Endodermal cell (in vitro differentiated cells): Measurements from ENCODE around the gene TCP11. TPM values are rescaled to one million over a fixed set of nuclear protein-coding genes. Genes with fewer than 3 reads are reported as not detected.

Source experiments
- DNase-seq: peaks from one replicate; pipeline ENCODE4 v3.0.0-alpha.2; 2017
- H3K27ac ChIP-seq: 2 replicates; pipeline ENCODE4 v1.5.1; 2013; ENCODE audit warnings: mild to moderate bottlenecking, low read depth, low read length, moderate library complexity
- H3K27me3 ChIP-seq: 2 replicates; pipeline ENCODE4 v1.6.1; 2013; ENCODE audit warnings: mild to moderate bottlenecking, low read length, moderate library complexity; ENCODE audit not compliant: insufficient read depth, control insufficient read depth, poor library complexity, severe bottlenecking
- H3K36me3 ChIP-seq: 2 replicates; pipeline ENCODE4 v1.7.0; 2013; ENCODE audit warnings: mild to moderate bottlenecking, low read length, moderate library complexity; ENCODE audit not compliant: control insufficient read depth, insufficient read depth
- H3K4me1 ChIP-seq: one replicate; pipeline ENCODE4 v1.7.0; 2013; ENCODE audit warnings: low read length; ENCODE audit not compliant: control insufficient read depth, insufficient read depth
- H3K4me3 ChIP-seq: 2 replicates; pipeline ENCODE4 v1.5.1; 2013; ENCODE audit warnings: mild to moderate bottlenecking, low read length, moderate library complexity
- H3K9ac ChIP-seq: 2 replicates; pipeline ENCODE4 v1.6.1; 2013; ENCODE audit warnings: mild to moderate bottlenecking, low read length, moderate library complexity; ENCODE audit not compliant: poor library complexity, severe bottlenecking; ENCODE audit errors: extremely low read depth
- H3K9me3 ChIP-seq: 2 replicates; pipeline ENCODE4 v1.6.1; 2013; ENCODE audit warnings: mild to moderate bottlenecking, low read length, moderate library complexity; ENCODE audit not compliant: control insufficient read depth
- H3K27ac Mint-ChIP-seq: 2 replicates; pipeline ENCODE4 v1.8.0; 2020; ENCODE audit warnings: mixed read lengths
- H3K27me3 Mint-ChIP-seq: 2 replicates; pipeline ENCODE4 v1.8.0; 2021; ENCODE audit warnings: mild to moderate bottlenecking, mixed read lengths; ENCODE audit not compliant: insufficient read depth
- H3K36me3 Mint-ChIP-seq: 2 replicates; pipeline ENCODE4 v1.8.0; 2020; ENCODE audit warnings: low read depth, mixed read lengths
- H3K4me1 Mint-ChIP-seq: 2 replicates; pipeline ENCODE4 v1.8.0; 2020; ENCODE audit warnings: mixed read lengths
- H3K4me3 Mint-ChIP-seq: 2 replicates; pipeline ENCODE4 v1.8.0; 2020; ENCODE audit warnings: mild to moderate bottlenecking, moderate library complexity, mixed read lengths
- H3K9me3 Mint-ChIP-seq: 2 replicates; pipeline ENCODE4 v1.8.0; 2020; ENCODE audit warnings: mild to moderate bottlenecking, mixed read lengths
- WGBS, 2 experiments: methylation state at CpG; one replicate each; pipeline versions ENCODE4 v1.1.5 to v1.1.7; 2013; ENCODE audit warnings: missing lambda C conversion rate in 2 of 2, mixed read lengths in 1 of 2; ENCODE audit not compliant: insufficient coverage in 1 of 2, insufficient read length in 1 of 2; 5-methylcytosine and 5-hydroxymethylcytosine counted together
- total RNA-seq, 2 donors: library from RNA; stranded (reverse); fragmentation: NEBNext Ultra II Directional in 1 of 2; extraction: Animal tissue kit (Norgen Biotek cat#: 25700) in 1 of 2; gene quantifications; 2 replicates in 1 of 2; 3 replicates in 1 of 2; pipeline ENCODE4 v1.2.1, GENCODE V29; 2021
- TF ChIP-seq, protein P1 (sequence below): fragments of 200-600 bp; sonication (generic); conservative IDR thresholded peaks from 2 replicates; pipeline ENCODE4 v1.5.0; 2021; ENCODE audit warnings: antibody characterized with exemption, mild to moderate bottlenecking

The TCP11 gene
- total RNA-seq, 2 donors from 2014 or later, result not detected

DNA sequence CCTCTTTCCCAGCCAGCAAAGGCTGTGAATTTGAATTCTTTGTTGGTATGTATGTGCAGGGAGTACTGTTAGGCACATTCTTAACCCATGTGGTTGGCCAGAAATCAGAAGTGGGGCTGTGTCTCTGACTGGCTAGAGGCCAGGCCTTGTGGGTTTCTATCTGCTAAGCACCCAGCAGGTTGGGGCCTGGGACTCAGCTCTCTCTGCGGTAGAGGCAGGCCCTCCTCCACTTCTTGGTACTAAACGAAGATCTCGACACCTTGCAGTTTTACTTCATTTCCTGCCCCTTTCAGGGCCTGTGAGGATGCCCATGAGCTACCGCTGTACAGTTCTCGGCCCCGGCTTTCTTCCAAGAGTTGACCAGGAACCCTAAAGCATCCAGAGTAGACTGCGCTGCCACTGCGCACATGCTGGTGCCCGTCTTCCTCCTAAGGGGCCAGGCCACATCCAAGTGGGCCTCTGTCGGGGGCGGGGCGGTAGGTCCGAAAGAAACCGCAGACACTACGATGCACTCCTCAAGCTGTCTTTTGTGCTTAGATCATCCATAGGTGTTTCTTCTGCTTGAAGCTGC lies 51.1 kb downstream of the TCP11 start:
- H3K4me3 ChIP-seq, result no peak overlapping the region
- Mint-ChIP-seq H3K36me3 (peaks cover 37% of the 10 kb centered on the region), H3K9me3 (no peaks in the 10 kb centered on the region), H3K4me3 (no peak overlapping the region), H3K27ac (peak overlapping the region; percentile 26), H3K4me1 (peaks cover 10% of the 10 kb centered on the region), H3K27me3 (no peaks in the 10 kb centered on the region)
- 95% methylated on average over 11 to 15 of the region's 15 CpGs for WGBS, 2 experiments
- no peaks in the 10 kb centered on the region for H3K4me1 ChIP-seq
- no peak overlapping the region for H3K27ac ChIP-seq
- DNase-seq, result no peak
- H3K9ac ChIP-seq, result no peak overlapping the region
- no peaks in the 10 kb centered on the region for H3K9me3 ChIP-seq
- H3K36me3 ChIP-seq, result peaks cover 28% of the 10 kb centered on the region
- H3K27me3 ChIP-seq, result no peaks in the 10 kb centered on the region
- TF ChIP-seq, protein P1, sequence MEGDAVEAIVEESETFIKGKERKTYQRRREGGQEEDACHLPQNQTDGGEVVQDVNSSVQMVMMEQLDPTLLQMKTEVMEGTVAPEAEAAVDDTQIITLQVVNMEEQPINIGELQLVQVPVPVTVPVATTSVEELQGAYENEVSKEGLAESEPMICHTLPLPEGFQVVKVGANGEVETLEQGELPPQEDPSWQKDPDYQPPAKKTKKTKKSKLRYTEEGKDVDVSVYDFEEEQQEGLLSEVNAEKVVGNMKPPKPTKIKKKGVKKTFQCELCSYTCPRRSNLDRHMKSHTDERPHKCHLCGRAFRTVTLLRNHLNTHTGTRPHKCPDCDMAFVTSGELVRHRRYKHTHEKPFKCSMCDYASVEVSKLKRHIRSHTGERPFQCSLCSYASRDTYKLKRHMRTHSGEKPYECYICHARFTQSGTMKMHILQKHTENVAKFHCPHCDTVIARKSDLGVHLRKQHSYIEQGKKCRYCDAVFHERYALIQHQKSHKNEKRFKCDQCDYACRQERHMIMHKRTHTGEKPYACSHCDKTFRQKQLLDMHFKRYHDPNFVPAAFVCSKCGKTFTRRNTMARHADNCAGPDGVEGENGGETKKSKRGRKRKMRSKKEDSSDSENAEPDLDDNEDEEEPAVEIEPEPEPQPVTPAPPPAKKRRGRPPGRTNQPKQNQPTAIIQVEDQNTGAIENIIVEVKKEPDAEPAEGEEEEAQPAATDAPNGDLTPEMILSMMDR, result no peak

DNA sequence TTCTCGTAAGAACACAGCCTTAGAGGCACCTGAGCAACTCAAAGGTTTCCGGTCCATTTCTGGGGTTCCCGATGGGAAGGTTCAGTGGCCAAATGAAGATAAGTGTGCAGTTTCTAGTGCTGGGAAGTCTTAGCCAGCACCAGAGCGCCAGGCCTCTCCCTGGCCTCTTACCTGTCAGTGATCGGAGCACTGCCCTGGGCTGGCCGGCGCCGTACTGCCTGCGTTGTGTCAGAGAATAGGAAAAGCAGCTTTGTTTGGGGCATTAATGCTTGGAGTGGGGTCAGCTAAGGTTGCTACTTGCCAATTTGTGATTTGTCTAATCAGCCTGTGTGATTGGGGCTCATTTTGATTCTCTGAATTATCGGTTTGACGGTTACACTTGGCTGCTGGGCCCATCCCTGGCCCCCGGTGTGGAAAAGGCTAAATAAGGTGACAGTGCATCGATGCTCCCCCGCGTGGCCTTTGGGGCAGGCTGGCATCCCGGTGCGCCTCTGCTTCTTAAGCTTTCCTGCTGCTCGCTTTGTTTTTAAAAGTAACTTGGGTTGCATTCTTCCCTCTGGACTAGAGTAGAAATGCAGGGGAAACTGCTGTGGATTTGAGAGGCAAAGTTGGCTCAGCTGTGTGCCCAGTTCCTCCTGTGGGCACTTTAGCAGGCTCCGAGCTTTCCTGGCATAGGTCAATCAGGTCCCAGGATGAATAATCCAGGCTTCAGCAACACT lies 51.8 kb downstream of the TCP11 start:
- DNase-seq, result peak; percentile 36
- H3K9me3 ChIP-seq, result no peaks in the 10 kb centered on the region
- WGBS, 2 experiments, result 95% methylated on average over 13 to 19 of the region's 19 CpGs
- H3K4me3 ChIP-seq, result no peak overlapping the region
- Mint-ChIP-seq H3K27me3 (no peaks in the 10 kb centered on the region), H3K36me3 (peaks cover 39% of the 10 kb centered on the region), H3K4me3 (no peak overlapping the region), H3K4me1 (peaks cover 7% of the 10 kb centered on the region), H3K9me3 (no peaks in the 10 kb centered on the region), H3K27ac (peak overlapping the region; percentile 26)
- no peaks in the 10 kb centered on the region for H3K4me1 ChIP-seq
- peaks cover 28% of the 10 kb centered on the region for H3K36me3 ChIP-seq
- no peaks in the 10 kb centered on the region for H3K27me3 ChIP-seq
- TF ChIP-seq, protein P1, result no peak
- H3K27ac ChIP-seq, result peak overlapping the region; percentile 10
- H3K9ac ChIP-seq, result no peak overlapping the region

DNA sequence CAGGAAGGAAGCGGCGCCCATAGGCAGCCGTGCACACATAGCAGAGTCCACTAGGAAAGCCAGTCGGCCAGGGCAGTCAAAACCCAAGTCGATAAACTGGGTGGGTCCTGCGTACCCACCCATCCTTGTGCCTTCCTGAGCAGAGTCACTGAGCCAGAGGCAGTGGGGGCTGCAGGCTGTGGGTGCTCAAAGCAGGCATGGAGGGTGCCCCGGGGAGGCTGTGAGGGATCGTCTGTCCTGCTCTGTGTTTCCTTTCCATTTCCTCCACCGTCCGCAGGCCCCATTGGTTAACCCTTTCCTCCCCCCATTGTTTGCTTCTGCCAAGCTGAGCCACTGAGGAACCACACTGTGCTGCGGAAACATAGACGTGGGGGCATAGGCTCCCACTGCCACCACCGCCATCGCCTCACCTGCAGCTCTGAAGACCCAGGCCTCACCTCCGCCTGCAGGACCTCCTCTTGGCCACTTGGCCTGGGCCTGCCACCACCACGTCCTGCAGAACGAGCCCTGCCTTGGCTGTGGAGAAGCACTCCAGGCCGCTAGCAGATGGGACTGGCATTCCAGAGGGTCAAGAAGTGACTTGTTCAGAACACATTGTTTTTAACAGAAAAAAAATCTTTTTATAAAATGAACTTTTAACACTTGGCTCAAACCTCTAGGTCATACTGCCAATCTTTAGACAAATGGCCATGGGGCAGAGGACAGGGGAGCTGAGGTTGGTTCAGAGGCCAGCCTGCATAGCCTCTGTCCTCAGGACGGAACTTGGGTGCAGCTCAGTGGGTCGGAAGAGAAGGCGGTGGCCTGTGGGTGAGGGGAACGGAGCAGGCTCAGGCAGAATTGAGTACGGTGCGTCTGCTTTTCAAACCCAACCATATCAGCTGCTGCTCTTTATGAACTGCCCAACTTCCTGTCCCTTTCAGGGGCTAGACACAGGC lies 52.6 kb downstream of the TCP11 start:
- Histone ChIP-seq H3K27ac (peak overlapping the region; percentile 10), H3K36me3 (peaks cover 32% of the 10 kb centered on the region), H3K9ac (no peak overlapping the region), H3K9me3 (no peaks in the 10 kb centered on the region), H3K4me1 (no peaks in the 10 kb centered on the region), H3K4me3 (no peak overlapping the region), H3K27me3 (no peaks in the 10 kb centered on the region)
- H3K4me1 Mint-ChIP-seq, result peaks cover 1% of the 10 kb centered on the region
- DNase-seq, result peak; percentile 46
- H3K27me3 Mint-ChIP-seq, result no peaks in the 10 kb centered on the region
- H3K4me3 Mint-ChIP-seq, result no peak overlapping the region
- WGBS, 2 experiments, result 96 to 98% methylated on average over 18 to 24 of the region's 24 CpGs
- TF ChIP-seq, protein P1, result peak; percentile 33
- peak overlapping the region; percentile 33 for H3K27ac Mint-ChIP-seq
- no peaks in the 10 kb centered on the region for H3K9me3 Mint-ChIP-seq
- peaks cover 43% of the 10 kb centered on the region for H3K36me3 Mint-ChIP-seq
